ENCODE results near the gene SNX25. TPM values are rescaled to one million over a fixed set of nuclear protein-coding genes. Genes with fewer than 3 reads are reported as not detected.

Gene SNX25
- total and polyA plus RNA-seq, 10 of the 15 experiments (the other 5 are each of a cell fraction or from before 2014, with no cell fraction given) = 11.2 to 117 (median 62.8) TPM

GRCh38 chr4:185278716-185279115 lies 69.3 kb downstream of the SNX25 start:
- FAIRE-seq = no peak
- no peaks in the 10 kb centered on the region for H3K9me3 ChIP-seq (replicated peaks; ENCODE audit: control insufficient read depth, insufficient read depth, low read length)
- in situ Hi-C loops (cut with MboI) = no loop called here

More at GRCh38 chr4:185278716-185279115, 69.3 kb downstream of the SNX25 start:
- SMC1A ChIA-PET (ENCODE audit: uncharacterized antibody, unreplicated experiment) = interaction anchor here (0.7 to 1.6 kb wide), 6 partner anchors 10 to 72 kb away, joined by 3 to 6 read pairs (median 4); no protein-coding TSS in a partner anchor
- CTCF ChIA-PET = interaction anchor here (0.8 to 1.1 kb wide), 5 partner anchors 19 to 362 kb away, joined by 3 read pairs; partner anchors contain the start of gene SNX25
- no peak for ATAC-seq
- H3K4me1 ChIP-seq (ENCODE audit: control insufficient read depth, insufficient read depth, low read length) = no peaks in the 10 kb centered on the region
- no peak overlapping the region for H3K4me2 ChIP-seq (ENCODE audit: control insufficient read depth, insufficient read depth)
- intact Hi-C loops (cut with micrococcal nuclease; ENCODE audit: unreplicated experiment) = no loop called here
- H3K79me2 ChIP-seq (ENCODE audit: control insufficient read depth, insufficient read depth, low read length) = peaks cover 5% of the 10 kb centered on the region
- no TSS peak for BruUV-seq (replicated peaks)
- POLR2A ChIA-PET = no interaction called here
- H3K9ac ChIP-seq (ENCODE audit: control insufficient read depth, insufficient read depth, low read length) = no peak overlapping the region
- no peaks in the 10 kb centered on the region for H3K27me3 ChIP-seq (replicated peaks in 1 of 2; ENCODE audit: control insufficient read depth in 2 of 2, insufficient read depth in 2 of 2, low read length in 1 of 2)
- TF ChIP-seq TCF12 (IDR thresholded peaks at IDR 0.05; ENCODE audit: low read depth, low read length) (no peak), ZBTB11 (CRISPR knock-in tag; IDR thresholded peaks at IDR 0.05) (no peak), BCL3 (IDR thresholded peaks at IDR 0.05; ENCODE audit: borderline replicate concordance, insufficient read depth, low read depth, low read length, poor library complexity, severe bottlenecking) (no peak), MTA3 (IDR thresholded peaks at IDR 0.05; ENCODE audit: borderline replicate concordance, low read length) (no peak), BCLAF1 (IDR thresholded peaks at IDR 0.05) (no peak), KLF5 (IDR thresholded peaks at IDR 0.05; ENCODE audit: partially characterized antibody) (no peak), FOXK2 (IDR thresholded peaks at IDR 0.05) (no peak), GATAD2B (conservative IDR thresholded peaks at IDR 0.05; ENCODE audit: low read depth) (no peak), USF2 (IDR thresholded peaks at IDR 0.05; ENCODE audit: borderline replicate concordance, low read depth, low read length) (no peak), STAT1 (conservative IDR thresholded peaks at IDR 0.05) (no peak), SUPT20H (IDR thresholded peaks at IDR 0.05; ENCODE audit: borderline replicate concordance, control insufficient read depth, low read depth, low read length) (no peak), EGR1 (IDR thresholded peaks at IDR 0.05; ENCODE audit: borderline replicate concordance in 1 of 2, low read depth in 2 of 2, low read length in 2 of 2) (no peak), PAX5 (IDR thresholded peaks at IDR 0.05; ENCODE audit: borderline replicate concordance, low read depth, low read length) (no peak)
- H2AFZ ChIP-seq (ENCODE audit: control insufficient read depth, low read depth, low read length) = no peak overlapping the region
- H3K36me3 ChIP-seq (ENCODE audit: control insufficient read depth in 2 of 2, insufficient read depth in 2 of 2, low read length in 1 of 2) = peaks cover 0 to 25% of the 10 kb centered on the region in 2 experiments; a peak in 3 of 4 replicates
- H3K27ac ChIP-seq (ENCODE audit: control insufficient read depth, insufficient read depth) = no peak overlapping the region
- RAD21 ChIA-PET (ENCODE audit: unreplicated experiment) = no interaction called here
- no peak for DNase-seq (ENCODE audit: low read depth, low spot score)
- WGBS (ENCODE audit: insufficient coverage, insufficient replicate concordance, low lambda C conversion rate, missing lambda C conversion rate) = 94% methylated on average over 3 of the region's 3 CpGs
- H3K4me3 ChIP-seq = no peak overlapping the region
- H4K20me1 ChIP-seq (ENCODE audit: control insufficient read depth, insufficient read depth) = no peaks in the 10 kb centered on the region
